OCI-LY1 (cell line): ENCODE results near the gene GMNN.

Experiments used
- H2AFZ ChIP-seq: fragments of 200-600 bp; sonication (generic), shearing (Covaris generic); 2 replicates; pipeline ENCODE4 v1.6.0; 2014; ENCODE audit warnings: antibody characterized with exemption, mild to moderate bottlenecking, low read length
- H3F3A ChIP-seq: fragments of 200-600 bp; sonication (generic), shearing (Covaris generic); 2 replicates; pipeline ENCODE4 v1.6.0; 2014; ENCODE audit warnings: mild to moderate bottlenecking, antibody characterized with exemption, low read length, moderate library complexity; ENCODE audit not compliant: insufficient read depth
- H3K27ac ChIP-seq: fragments of 200-600 bp; sonication (generic); 2 replicates; pipeline ENCODE4 v1.5.1; 2014; ENCODE audit warnings: low read length, mixed run types, mild to moderate bottlenecking, low read depth; ENCODE audit not compliant: poor library complexity, severe bottlenecking
- H3K27me3 ChIP-seq: fragments of 200-600 bp; sonication (generic); 2 replicates; pipeline ENCODE4 v1.6.0; 2014; ENCODE audit warnings: antibody characterized with exemption, mild to moderate bottlenecking, low read length, moderate library complexity; ENCODE audit not compliant: insufficient read depth
- H3K36me3 ChIP-seq: fragments of 200-600 bp; sonication (generic); 2 replicates; pipeline ENCODE4 v1.6.1; 2014; ENCODE audit warnings: mild to moderate bottlenecking, antibody characterized with exemption, low read length, moderate library complexity, mixed read lengths; ENCODE audit not compliant: insufficient read depth
- H3K4me1 ChIP-seq: fragments of 200-600 bp; sonication (generic); 2 replicates; pipeline ENCODE4 v1.5.1; 2014; ENCODE audit warnings: mild to moderate bottlenecking, low read length, moderate library complexity; ENCODE audit not compliant: insufficient read depth, severe bottlenecking
- H3K4me2 ChIP-seq: fragments of 200-600 bp; sonication (generic), shearing (Covaris generic); 2 replicates; pipeline ENCODE4 v1.6.1; 2014; ENCODE audit warnings: low read length
- H3K4me3 ChIP-seq: fragments of 200-600 bp; sonication (generic); 2 replicates; pipeline ENCODE4 v1.5.1; 2014; ENCODE audit warnings: low read length, low read depth, mild to moderate bottlenecking, mixed read lengths; ENCODE audit not compliant: poor library complexity, severe bottlenecking
- H3K79me2 ChIP-seq: fragments of 200-600 bp; shearing (Covaris generic); 2 replicates; pipeline ENCODE4 v1.6.1; 2016; ENCODE audit warnings: mixed run types, low read length, mixed read lengths; ENCODE audit not compliant: insufficient read depth
- H3K9ac ChIP-seq: fragments of 200-600 bp; sonication (generic), shearing (Covaris generic); 2 replicates; pipeline ENCODE4 v1.6.1; 2014; ENCODE audit warnings: mild to moderate bottlenecking, low read length, mixed read lengths
- H3K9me2 ChIP-seq: fragments of 200-600 bp; sonication (generic), shearing (Covaris generic); 2 replicates; pipeline ENCODE4 v1.6.1; 2014; ENCODE audit warnings: low read depth, mild to moderate bottlenecking, low read length, mixed read lengths
- H3K9me3 ChIP-seq: fragments of 200-600 bp; shearing (Covaris generic); 2 replicates; pipeline ENCODE4 v1.6.1; 2014; ENCODE audit warnings: low read length, mixed read lengths
- H4K20me1 ChIP-seq: fragments of 200-600 bp; sonication (generic), shearing (Covaris generic); 2 replicates; pipeline ENCODE4 v1.6.0; 2016; ENCODE audit warnings: mild to moderate bottlenecking, low read length; ENCODE audit not compliant: insufficient read depth
- CTCF ChIP-seq: fragments of 200-600 bp; sonication (generic), shearing (Covaris generic); IDR thresholded peaks from 2 replicates; pipeline ENCODE4 v1.5.1; 2017; ENCODE audit warnings: mild to moderate bottlenecking, antibody characterized with exemption, low read length, moderate library complexity, mixed read lengths
- EZH2 ChIP-seq: fragments of 200-600 bp; sonication (generic), shearing (Covaris generic); IDR thresholded peaks from 2 replicates; pipeline ENCODE4 v1.8.0; 2017; ENCODE audit warnings: borderline replicate concordance, mixed run types, mild to moderate bottlenecking, antibody characterized with exemption, low read length, moderate library complexity, mixed read lengths

Gene GMNN

GRCh38 chr6:24827970-24828369 is 53.2 kb downstream of the GMNN start:
- Histone ChIP-seq H3K9me3 (no peaks in the 10 kb centered on the region), H3K36me3 (peaks cover 63% of the 10 kb centered on the region), H4K20me1 (no peaks in the 10 kb centered on the region), H3K27ac (no peak overlapping the region), H3K4me2 (no peak overlapping the region), H3K27me3 (no peaks in the 10 kb centered on the region), H3K79me2 (no peaks in the 10 kb centered on the region), H3K4me1 (no peaks in the 10 kb centered on the region), H3K9ac (no peak overlapping the region), H2AFZ (no peak overlapping the region), H3K4me3 (no peak overlapping the region), H3K9me2 (no peaks in the 10 kb centered on the region), H3F3A (no peaks in the 10 kb centered on the region)
- TF ChIP-seq EZH2 (no peak), CTCF (no peak)

GRCh38 chr6:24829657-24830056 is 54.9 kb downstream of the GMNN start:
- peaks cover 60% of the 10 kb centered on the region for H3K36me3 ChIP-seq
- no peaks in the 10 kb centered on the region for H3K9me2 ChIP-seq
- no peaks in the 10 kb centered on the region for H3K79me2 ChIP-seq
- no peaks in the 10 kb centered on the region for H4K20me1 ChIP-seq
- H2AFZ ChIP-seq: no peak overlapping the region
- H3K4me1 ChIP-seq: no peaks in the 10 kb centered on the region
- H3K27me3 ChIP-seq: no peaks in the 10 kb centered on the region
- TF ChIP-seq EZH2: no peak
- TF ChIP-seq CTCF: no peak
- H3K9me3 ChIP-seq: no peaks in the 10 kb centered on the region
- H3F3A ChIP-seq: no peaks in the 10 kb centered on the region
- H3K27ac ChIP-seq: no peak overlapping the region
- H3K4me2 ChIP-seq: no peak overlapping the region
- H3K9ac ChIP-seq: no peak overlapping the region
- no peak overlapping the region for H3K4me3 ChIP-seq

DNA sequence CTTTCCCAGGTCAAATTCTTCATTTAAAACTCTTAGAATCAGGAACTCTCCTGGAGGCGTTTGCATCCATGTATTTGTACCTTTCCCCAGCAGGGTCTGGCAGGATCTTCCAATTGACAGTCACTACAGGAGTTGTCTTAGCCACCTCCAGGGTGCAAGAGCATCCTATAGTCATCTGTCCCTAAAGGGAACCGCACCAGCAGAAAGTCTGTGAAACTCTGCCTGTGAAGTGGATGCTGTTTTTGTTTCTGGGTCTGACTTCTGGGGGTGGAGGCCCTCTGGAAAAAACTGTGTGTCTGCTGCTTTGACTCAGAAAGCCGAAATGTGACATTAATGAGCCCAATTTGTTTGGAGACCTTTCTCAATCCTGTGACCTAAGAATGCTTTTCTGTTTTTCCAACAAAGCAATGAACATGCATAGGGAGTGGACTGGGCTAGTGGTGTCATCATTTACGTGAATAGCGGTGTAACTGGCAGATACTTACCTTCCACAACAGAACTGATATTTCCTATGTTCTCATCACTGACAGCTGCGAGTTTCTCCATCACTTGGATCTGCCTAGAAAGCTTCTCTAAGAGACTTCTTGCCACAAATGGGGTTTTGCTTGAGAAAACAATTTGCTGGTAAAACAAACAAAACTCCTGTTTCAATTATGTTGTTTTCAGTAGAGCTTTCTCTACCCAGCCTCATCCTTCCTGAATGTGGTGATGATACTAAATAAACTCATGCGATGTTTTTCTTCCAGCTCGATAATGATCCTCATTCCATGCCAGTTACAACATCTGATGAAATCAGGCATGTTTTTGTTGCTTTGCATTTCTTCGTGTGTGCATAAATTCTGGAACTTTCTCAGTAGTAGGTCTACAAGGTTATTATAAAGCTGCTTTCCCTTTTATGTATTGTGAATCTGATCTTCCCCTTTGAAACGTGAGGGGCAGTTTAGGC is 57.3 kb downstream of the GMNN start:
- Histone ChIP-seq H3K27me3 (no peaks in the 10 kb centered on the region), H3K4me3 (no peak overlapping the region), H2AFZ (no peak overlapping the region), H3K4me2 (no peak overlapping the region), H3K9me2 (no peaks in the 10 kb centered on the region), H3K79me2 (no peaks in the 10 kb centered on the region), H3K9me3 (no peaks in the 10 kb centered on the region), H3K4me1 (no peaks in the 10 kb centered on the region), H3F3A (no peaks in the 10 kb centered on the region), H3K36me3 (peaks cover 51% of the 10 kb centered on the region), H3K27ac (no peak overlapping the region), H4K20me1 (no peaks in the 10 kb centered on the region), H3K9ac (no peak overlapping the region)
- TF ChIP-seq EZH2: no peak
- TF ChIP-seq CTCF: no peak
